Adipocyte (in vitro differentiated cells): ENCODE measurements around the gene PLAAT2.

Source experiments
- DNase-seq: peaks from one replicate; pipeline ENCODE4 v3.0.0-alpha.2; 2015; ENCODE audit warnings: low read depth
- H3K27me3 ChIP-seq: replicated peaks from 2 replicates; pipeline ENCODE4 v1.7.0; 2013; ENCODE audit warnings: mild to moderate bottlenecking, low read length, moderate library complexity; ENCODE audit not compliant: control insufficient read depth, insufficient read depth
- H3K36me3 ChIP-seq: 2 replicates; pipeline ENCODE4 v1.7.0; 2013; ENCODE audit warnings: low read length, mild to moderate bottlenecking, moderate library complexity; ENCODE audit not compliant: control insufficient read depth, insufficient read depth, severe bottlenecking
- H3K4me1 ChIP-seq: 2 replicates; pipeline ENCODE4 v1.7.0; 2013; ENCODE audit warnings: mild to moderate bottlenecking, low read length, moderate library complexity; ENCODE audit not compliant: control insufficient read depth, insufficient read depth
- H3K4me3 ChIP-seq: 2 replicates; pipeline ENCODE4 v1.7.0; 2013; ENCODE audit warnings: mild to moderate bottlenecking, low read length, moderate library complexity
- H3K9ac ChIP-seq: 2 replicates; pipeline ENCODE4 v1.7.0; 2013; ENCODE audit warnings: mild to moderate bottlenecking, low read length, moderate library complexity
- H3K9me3 ChIP-seq: 2 replicates; pipeline ENCODE4 v1.7.0; 2013; ENCODE audit warnings: mild to moderate bottlenecking, low read length, moderate library complexity; ENCODE audit not compliant: control insufficient read depth

The PLAAT2 gene

DNA sequence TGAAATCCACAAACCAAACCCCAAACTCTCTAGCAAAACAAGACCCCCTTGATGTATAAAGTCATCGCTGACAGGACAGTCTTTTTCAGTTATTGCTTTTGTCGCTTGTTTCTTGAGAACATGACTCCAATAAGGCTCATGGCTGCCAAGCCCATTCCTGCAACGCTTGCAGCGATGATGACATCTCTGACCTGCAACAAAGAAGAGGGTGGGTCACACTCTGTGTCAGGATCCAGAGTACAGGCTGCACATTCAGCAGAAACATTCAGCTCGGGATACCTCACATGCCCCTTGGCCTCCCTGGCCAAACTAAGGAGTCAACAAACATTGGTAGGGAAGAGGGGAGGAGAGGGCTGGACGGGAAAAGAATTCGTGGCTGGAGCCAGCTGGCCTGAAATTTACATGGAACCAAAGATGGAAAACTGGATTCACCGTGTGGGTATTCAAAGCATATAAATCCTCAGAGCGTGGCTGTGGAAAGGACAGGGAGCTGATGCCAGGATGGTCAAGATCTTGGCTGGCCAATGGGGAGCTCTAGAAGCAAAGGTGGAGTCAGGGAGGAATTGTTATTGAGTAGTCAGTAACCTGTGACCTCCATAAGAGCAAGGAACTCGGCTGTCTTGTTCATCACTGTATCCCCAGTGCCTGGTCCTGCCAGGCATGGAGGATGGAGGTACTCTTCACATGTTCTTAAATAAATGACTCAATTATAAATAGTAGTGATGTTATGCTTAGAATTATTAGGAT is 11.8 kb upstream of the PLAAT2 start:
- H3K4me1 ChIP-seq, result peaks cover 30% of the 10 kb centered on the region
- H3K9me3 ChIP-seq, result peaks cover 3% of the 10 kb centered on the region
- no peak for DNase-seq
- H3K27me3 ChIP-seq, result no peaks in the 10 kb centered on the region
- H3K4me3 ChIP-seq, result peak overlapping the region; percentile 60
- H3K9ac ChIP-seq, result peak overlapping the region; percentile 70
- peaks cover 37% of the 10 kb centered on the region for H3K36me3 ChIP-seq

DNA sequence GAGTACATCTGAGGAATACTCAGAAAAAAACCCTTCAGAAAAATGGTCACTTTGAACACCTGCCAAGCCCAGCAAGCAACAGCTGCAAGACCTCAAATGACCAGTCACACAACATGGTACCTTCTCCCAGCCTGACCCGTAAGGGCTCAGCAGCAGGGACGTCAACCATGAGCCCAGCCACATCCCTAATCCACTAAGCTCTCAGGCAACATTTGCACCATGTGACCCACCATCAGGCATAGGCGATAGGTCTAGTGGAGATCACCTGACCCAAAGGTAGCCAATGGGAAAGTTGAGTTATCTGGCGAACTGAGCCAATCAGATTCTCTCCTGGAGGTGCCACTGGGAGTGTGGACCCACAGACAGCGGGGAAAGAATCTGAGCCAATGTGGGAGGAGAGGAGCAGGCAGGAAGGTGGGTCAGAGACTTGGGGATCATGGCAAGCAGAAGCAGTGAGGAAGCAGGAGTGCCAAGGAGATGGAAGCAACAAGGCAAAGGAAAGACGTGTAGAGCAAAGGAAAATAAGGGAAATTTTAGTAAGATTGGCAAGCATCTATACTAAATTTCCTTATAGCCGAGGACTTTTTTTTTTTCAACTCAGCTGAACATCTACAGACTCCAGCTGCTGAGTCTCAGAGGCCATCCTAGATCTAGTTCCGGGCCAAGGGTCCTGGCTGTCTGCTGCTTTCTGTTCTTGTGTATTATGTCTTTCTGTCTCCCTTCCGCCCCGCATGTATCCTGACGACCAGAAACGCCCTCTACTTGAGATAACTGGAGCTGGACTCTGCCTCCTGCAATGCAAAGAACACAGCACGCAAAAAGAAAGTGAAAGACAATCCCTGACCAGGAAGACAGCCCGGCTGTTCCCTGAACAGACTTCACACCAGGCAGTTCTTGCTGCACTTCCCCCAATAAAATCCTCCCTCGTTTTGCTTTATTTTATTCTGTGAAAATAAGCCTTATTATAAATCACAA is 11.0 kb upstream of the PLAAT2 start:
- Histone ChIP-seq H3K4me1 (peaks cover 30% of the 10 kb centered on the region), H3K27me3 (no peaks in the 10 kb centered on the region), H3K4me3 (peak overlapping the region; percentile 60), H3K9me3 (no peaks in the 10 kb centered on the region), H3K9ac (peak overlapping the region; percentile 70), H3K36me3 (peaks cover 33% of the 10 kb centered on the region)
- DNase-seq, result no peak

DNA sequence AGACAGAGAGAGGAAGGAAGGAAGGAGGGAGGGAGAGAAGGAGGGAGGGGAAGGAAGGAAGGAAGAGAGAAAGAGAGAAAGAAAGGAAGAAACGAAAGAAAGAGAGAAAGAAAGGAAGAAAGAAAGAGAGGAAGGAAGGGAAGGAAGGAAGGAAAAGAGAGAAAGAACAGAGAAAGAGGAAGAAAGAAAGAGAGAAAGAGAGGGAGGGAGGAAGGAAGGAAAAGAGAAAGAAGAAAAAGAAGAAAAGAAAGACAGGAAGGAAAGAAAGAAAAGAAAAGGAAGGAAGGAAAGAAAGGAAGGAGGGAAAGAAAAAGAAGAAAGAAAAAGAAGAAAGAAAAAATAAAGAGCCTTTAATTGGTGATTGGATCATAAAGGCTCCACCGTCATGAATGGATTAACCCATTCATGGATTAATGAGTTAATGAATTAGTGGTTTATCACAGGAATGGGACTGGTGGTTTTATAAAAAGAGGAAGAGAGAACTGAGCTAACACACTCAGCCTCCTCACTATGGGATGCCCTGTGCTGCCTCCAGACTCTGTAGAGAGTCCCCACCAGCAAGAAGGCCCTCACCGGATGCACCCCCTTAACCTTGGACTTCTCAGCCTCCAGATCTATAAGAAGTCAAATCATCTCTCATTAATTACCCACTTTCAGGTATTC is 9.0 kb upstream of the PLAAT2 start:
- peaks cover 41% of the 10 kb centered on the region for H3K4me1 ChIP-seq
- H3K36me3 ChIP-seq, result peaks cover 29% of the 10 kb centered on the region
- H3K9me3 ChIP-seq, result no peaks in the 10 kb centered on the region
- H3K9ac ChIP-seq, result no peak overlapping the region
- H3K27me3 ChIP-seq, result no peaks in the 10 kb centered on the region
- no peak for DNase-seq
- no peak overlapping the region for H3K4me3 ChIP-seq

DNA sequence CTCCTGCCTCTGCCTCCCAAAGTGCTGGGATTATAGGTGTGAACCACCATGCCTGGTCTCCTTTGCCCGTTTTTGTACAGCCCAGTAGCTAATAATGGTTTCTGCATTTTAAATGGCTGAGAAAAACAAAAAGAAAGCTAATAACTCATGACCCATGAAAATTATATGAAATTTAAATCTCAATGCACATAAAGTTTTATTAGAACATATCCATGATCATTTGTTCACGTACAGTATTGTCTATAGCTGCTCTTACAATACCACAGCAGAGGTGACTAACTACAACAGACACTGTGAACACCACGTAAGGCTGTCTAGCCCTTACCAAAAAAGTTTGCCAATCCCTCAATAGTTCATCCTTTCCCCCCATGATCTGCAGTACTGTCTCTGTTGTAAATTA is 6.4 kb upstream of the PLAAT2 start:
- H3K9me3 ChIP-seq, result no peaks in the 10 kb centered on the region
- DNase-seq, result no peak
- no peak overlapping the region for H3K4me3 ChIP-seq
- peaks cover 22% of the 10 kb centered on the region for H3K4me1 ChIP-seq
- H3K9ac ChIP-seq, result no peak overlapping the region
- peaks cover 16% of the 10 kb centered on the region for H3K36me3 ChIP-seq
- no peaks in the 10 kb centered on the region for H3K27me3 ChIP-seq

DNA sequence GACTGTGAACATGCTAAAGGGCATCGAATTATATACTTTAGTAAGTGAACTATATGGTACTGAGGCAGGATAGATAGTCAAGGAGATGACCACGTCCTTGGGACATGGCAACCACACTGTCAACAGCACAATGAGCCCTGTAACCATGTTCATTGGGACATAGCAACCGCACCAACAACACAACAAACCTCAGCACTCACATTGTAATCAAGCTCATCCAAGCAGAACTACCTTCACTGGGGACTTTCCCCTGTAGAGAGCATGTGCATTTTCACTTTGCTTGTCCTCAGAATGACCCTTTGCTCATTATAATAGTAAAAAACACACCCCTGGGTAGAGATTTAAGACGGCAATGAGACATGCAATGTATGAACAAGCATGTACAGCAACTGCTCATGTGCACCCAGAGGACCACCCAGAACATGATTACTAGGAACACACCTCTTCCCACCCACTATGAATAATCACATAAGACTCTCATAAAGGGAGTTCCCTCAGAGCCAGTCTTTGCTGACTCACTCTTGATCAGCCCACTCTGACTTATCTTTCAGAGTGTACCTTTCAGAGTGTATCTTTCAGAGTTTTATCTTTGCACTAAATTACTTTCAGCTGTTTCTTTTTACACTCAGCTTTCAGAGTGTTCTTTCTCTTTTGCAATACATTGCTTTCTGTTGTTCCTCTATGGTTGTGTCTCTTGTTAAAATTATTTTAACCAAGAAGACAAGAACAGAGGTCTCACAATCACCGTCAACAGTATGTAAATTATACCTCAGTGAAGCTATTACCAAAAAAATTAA is 4.1 kb upstream of the PLAAT2 start:
- Histone ChIP-seq H3K27me3 (no peaks in the 10 kb centered on the region), H3K4me3 (peak overlapping the region; percentile 61), H3K9ac (no peak overlapping the region), H3K9me3 (no peaks in the 10 kb centered on the region), H3K36me3 (no peaks in the 10 kb centered on the region), H3K4me1 (peaks cover 14% of the 10 kb centered on the region)
- DNase-seq, result peak; percentile 86

DNA sequence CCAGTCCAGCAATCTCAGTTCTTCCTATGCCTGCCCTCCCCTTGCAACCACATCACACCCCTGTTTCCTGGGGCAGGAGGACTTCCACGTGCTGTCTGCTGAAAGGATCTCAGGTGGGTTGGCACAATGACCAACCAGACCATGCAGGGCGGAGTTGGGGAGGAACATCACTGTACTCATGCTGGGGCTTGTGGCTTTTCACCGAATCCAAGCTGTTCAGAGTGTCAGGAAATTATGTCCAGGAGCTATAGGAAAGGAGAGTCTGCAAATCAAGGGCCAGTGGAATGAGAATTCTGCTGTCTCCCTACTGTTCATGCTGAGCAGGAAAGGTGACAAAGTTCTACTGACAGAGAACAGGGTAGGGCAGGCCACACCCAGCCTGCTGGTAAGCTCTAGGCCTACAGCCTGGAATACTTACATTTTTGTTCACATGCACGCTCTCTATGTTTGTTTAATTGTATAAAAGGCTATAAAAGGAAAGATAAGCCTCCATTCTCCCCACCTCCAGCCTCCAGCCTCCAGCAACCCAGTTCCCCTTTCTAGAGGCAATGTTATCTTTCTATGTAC is 1.7 kb upstream of the PLAAT2 start:
- Histone ChIP-seq H3K4me3 (no peak overlapping the region), H3K9ac (no peak overlapping the region), H3K27me3 (peaks cover 4% of the 10 kb centered on the region), H3K4me1 (peaks cover 19% of the 10 kb centered on the region), H3K36me3 (no peaks in the 10 kb centered on the region), H3K9me3 (no peaks in the 10 kb centered on the region)
- no peak for DNase-seq

DNA sequence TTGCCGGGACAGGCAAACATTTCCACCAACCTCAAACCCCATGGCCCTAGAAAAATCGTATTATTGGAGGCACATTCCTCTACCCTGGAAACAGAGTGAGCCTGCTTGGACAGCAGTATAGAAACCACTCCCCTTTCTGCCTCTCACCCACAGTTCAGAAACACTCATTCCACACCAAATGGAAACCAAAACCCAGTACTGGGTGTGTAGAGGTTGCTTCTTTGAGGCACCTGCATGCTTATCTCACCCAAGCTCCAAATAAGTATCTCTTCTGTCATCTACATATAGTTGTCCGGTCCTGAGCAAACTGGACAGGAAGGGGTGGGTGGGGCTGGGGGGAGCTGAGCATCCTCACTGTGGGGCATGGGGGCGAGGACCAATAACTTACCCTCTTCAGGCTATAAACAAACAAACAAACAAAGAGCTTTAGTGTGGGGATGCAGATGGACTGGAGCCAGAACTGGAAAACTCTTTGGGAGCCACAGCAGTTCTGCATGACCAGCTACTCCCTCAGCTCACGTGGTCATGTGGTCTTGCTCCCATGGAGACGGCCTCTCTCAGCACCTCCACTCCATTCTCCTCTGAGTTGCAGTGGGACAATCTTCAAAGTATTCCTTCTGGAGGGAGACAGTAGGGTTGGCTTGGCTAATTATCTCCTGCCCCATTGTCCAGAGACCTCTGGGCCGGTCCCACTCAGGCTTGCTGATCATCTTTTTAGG is 1.0 kb upstream of the PLAAT2 start:
- DNase-seq, result no peak
- Histone ChIP-seq H3K4me1 (peaks cover 19% of the 10 kb centered on the region), H3K9ac (no peak overlapping the region), H3K4me3 (no peak overlapping the region), H3K36me3 (no peaks in the 10 kb centered on the region), H3K27me3 (peaks cover 7% of the 10 kb centered on the region), H3K9me3 (no peaks in the 10 kb centered on the region)

DNA sequence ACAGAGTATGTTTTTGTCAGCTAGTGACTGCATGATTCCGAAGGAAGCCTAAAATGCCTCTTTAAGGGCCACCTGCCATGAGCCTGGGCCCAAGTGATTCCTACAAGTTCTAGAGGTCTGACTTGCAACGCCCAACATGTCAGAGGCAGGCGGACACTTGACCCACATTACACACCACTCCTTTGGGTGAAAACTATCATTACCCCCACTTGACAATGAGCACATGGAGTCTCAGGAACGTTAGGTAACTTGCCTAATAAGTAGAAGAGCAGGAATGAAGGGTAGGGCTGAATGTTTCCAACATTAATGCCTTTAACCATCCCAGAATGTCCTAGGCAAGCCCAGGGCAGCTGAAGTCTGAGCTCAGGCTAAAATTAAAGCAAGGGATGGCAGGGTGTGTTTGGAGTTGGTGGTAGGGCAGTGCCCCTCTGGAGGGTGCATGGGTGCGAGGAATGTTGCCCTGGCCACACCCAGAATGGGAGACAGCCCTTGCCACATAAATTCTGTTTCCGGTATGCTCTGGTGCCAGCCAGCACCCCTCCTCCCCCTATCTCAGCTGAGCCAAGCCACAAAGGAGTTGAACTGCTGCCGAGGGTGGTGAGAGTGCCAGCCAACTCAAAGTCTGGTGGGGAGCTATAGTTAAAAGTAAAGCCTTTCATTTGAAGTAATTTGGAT is 2.5 kb downstream of the PLAAT2 start:
- Histone ChIP-seq H3K4me3 (no peak overlapping the region), H3K27me3 (peaks cover 13% of the 10 kb centered on the region), H3K4me1 (peaks cover 5% of the 10 kb centered on the region), H3K9me3 (no peaks in the 10 kb centered on the region), H3K9ac (no peak overlapping the region), H3K36me3 (no peaks in the 10 kb centered on the region)
- no peak for DNase-seq

DNA sequence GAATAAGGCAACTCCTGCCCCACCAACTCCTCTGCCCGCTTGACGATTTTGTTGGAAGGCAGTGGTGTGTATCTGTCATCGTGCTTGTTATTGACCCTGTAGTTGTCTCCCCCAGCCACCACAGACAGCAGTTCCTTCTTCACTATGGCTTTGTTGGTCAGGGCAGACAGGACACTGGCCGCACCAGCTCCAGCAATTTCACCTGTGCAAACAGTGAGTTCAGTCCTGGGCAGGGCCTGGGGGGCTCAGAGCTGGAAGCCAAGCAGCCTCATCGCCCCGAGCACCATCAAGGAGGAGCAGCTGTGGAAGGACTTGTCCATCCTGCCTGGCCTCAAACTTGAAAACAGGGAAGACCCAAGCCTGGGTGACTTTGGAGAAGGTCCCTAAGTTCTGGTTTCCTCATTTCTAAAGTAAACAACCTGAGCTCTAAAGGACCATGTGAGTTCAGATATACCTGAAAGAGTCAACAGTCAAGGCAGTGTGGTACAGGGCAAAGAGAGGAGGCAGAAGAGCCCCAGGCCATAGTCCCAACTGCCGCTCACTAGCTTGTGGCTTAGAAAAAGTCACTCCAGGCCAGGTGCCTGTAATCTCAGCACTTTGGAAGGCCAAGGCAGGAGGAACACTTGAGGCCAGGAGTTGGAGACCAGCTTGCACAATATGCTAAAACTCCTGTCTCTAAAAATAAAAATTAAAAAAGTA is 4.6 kb downstream of the PLAAT2 start:
- Histone ChIP-seq H3K27me3 (peaks cover 15% of the 10 kb centered on the region), H3K36me3 (no peaks in the 10 kb centered on the region), H3K4me3 (no peak overlapping the region), H3K4me1 (peaks cover 9% of the 10 kb centered on the region), H3K9me3 (no peaks in the 10 kb centered on the region), H3K9ac (no peak overlapping the region)
- no peak for DNase-seq
